ENCODE measurements around the gene STRN3. TPM values are rescaled to one million over a fixed set of nuclear protein-coding genes. Genes with fewer than 3 reads are reported as not detected.
A peak's percentile ranks its signal among the peaks of the same experiment; 100 is the strongest.

STRN3 gene
- total RNA-seq, 1 donor from 2014 or later = 34.1 TPM

DNA sequence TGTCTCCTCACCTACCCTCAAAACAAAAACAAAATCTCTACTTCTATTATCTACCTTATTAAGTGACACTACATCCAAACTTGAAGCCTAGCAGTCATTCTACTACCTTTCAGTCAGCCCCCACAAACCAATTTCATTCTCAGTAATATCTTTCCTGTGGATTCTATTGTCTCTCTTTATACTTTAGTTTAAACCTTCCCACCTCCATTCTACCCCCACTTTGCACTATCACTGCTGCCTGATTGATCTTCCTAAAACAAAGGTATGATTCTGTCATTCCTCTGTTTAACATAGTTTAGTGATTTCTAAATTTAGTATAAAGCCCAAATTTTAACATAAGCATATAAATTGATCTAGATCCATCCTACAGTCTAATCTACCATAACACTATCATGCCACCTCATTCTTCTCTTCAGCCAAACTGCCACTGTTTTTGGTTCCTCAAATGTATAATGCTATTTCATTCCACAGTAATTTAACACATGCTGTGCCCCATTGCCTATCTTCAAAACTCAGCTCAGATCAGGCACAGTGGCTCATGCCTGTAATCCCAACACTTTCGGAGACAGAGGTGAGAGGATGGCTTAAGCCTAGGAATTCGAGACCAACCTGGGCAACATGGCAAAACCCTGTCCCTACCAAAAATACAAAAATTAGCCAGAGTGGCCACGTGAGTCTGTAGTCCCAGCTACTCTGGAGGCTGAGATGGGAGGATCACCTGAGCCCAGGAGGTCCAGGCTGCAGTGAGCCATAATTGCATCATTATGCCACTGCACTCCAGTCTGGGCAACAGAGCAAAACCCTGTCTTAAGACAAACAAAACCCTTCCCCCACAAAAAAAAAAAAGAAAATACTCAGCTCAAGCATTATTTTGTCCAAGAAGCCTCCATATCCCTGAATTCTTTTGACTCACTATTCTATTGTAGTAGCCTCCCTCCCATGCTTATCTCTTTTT lies 3.1 kb upstream of the STRN3 start:
- no peaks in the 10 kb centered on the region for H3K9me3 Mint-ChIP-seq
- H3K4me1 Mint-ChIP-seq (ENCODE audit: unreplicated experiment) = peaks cover 31% of the 10 kb centered on the region
- TF ChIP-seq, protein P1, sequence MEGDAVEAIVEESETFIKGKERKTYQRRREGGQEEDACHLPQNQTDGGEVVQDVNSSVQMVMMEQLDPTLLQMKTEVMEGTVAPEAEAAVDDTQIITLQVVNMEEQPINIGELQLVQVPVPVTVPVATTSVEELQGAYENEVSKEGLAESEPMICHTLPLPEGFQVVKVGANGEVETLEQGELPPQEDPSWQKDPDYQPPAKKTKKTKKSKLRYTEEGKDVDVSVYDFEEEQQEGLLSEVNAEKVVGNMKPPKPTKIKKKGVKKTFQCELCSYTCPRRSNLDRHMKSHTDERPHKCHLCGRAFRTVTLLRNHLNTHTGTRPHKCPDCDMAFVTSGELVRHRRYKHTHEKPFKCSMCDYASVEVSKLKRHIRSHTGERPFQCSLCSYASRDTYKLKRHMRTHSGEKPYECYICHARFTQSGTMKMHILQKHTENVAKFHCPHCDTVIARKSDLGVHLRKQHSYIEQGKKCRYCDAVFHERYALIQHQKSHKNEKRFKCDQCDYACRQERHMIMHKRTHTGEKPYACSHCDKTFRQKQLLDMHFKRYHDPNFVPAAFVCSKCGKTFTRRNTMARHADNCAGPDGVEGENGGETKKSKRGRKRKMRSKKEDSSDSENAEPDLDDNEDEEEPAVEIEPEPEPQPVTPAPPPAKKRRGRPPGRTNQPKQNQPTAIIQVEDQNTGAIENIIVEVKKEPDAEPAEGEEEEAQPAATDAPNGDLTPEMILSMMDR (conservative IDR thresholded peaks at IDR 0.05) = no peak
- no peak for DNase-seq (ENCODE audit: extremely low spot score, unreplicated experiment)
- no peaks in the 10 kb centered on the region for H3K27me3 Mint-ChIP-seq
- H3K36me3 Mint-ChIP-seq = no peaks in the 10 kb centered on the region
- H3K27ac Mint-ChIP-seq = no peak overlapping the region
- H3K4me3 Mint-ChIP-seq = peak overlapping the region; percentile 57

DNA sequence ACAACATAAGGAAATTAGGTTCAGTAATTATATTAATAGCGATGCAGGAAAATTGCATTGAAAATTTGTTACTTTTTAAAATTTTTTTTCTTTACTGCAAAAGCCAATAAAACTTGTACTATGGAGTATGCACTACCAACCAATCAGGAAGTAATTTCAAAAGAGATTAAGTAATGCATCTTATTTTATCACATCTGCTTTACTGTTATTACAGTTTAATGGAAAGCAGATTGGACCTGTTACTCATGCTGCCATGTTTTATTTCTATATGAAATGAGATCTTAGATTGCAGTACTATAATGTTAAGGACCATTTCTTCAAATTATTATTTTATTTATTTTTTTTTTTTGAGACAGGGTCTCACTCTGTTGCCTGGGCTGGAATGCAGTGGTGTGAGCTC lies 1.7 kb upstream of the STRN3 start:
- H3K4me3 Mint-ChIP-seq = no peak overlapping the region
- peaks cover 3% of the 10 kb centered on the region for H3K36me3 Mint-ChIP-seq
- no peak for DNase-seq (ENCODE audit: extremely low spot score, unreplicated experiment)
- no peak overlapping the region for H3K27ac Mint-ChIP-seq
- H3K4me1 Mint-ChIP-seq (ENCODE audit: unreplicated experiment) = peaks cover 30% of the 10 kb centered on the region
- TF ChIP-seq, protein P1 (conservative IDR thresholded peaks at IDR 0.05) = no peak
- H3K9me3 Mint-ChIP-seq = no peaks in the 10 kb centered on the region
- H3K27me3 Mint-ChIP-seq = no peaks in the 10 kb centered on the region

DNA sequence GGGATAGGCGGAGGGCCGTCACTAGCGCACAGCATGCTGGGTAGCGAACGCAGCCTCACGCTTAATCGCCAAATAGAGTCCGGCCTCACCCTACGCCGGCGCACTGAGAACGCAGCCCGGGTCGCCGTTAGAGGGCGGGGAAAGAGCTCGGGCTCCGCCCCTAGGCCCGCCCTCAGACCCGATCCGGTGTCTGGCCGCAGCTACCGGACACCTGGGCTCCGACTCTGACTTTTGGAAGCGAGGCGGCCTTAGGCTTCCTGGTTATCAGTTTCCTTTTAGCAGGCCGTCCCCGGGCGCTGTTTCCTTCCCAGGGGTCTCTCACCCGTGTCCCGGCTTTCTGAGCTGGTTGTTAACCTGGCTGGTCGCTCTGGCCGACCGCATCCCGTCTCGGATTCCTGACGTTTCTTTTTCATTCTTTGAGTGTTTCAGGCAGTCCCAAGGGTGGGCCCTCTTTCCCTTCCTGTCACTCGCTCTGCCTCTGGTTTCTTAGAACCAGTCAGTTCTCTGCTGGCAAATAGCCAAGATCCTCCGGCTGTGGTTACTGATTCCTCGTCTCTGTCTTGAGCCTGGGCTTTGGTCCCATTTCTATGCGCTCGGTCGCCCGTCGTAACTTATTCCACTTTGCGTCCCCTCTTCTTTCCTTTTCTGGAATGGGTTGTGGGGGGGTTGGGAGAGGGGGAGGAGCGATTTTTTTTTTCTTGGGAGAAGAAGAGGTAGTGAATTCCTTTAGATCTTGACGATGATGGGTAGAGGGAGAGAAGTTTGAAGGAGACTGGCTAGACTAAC lies 464 bp upstream of the STRN3 start:
- H3K9me3 Mint-ChIP-seq = no peaks in the 10 kb centered on the region
- peaks cover 29% of the 10 kb centered on the region for H3K4me1 Mint-ChIP-seq (ENCODE audit: unreplicated experiment)
- DNase-seq (ENCODE audit: extremely low spot score, unreplicated experiment) = peak; percentile 97
- peaks cover 8% of the 10 kb centered on the region for H3K36me3 Mint-ChIP-seq
- no peaks in the 10 kb centered on the region for H3K27me3 Mint-ChIP-seq
- TF ChIP-seq, protein P1 (conservative IDR thresholded peaks at IDR 0.05) = no peak
- peak overlapping the region; percentile 97 for H3K4me3 Mint-ChIP-seq
- peak overlapping the region; percentile 99 for H3K27ac Mint-ChIP-seq

DNA sequence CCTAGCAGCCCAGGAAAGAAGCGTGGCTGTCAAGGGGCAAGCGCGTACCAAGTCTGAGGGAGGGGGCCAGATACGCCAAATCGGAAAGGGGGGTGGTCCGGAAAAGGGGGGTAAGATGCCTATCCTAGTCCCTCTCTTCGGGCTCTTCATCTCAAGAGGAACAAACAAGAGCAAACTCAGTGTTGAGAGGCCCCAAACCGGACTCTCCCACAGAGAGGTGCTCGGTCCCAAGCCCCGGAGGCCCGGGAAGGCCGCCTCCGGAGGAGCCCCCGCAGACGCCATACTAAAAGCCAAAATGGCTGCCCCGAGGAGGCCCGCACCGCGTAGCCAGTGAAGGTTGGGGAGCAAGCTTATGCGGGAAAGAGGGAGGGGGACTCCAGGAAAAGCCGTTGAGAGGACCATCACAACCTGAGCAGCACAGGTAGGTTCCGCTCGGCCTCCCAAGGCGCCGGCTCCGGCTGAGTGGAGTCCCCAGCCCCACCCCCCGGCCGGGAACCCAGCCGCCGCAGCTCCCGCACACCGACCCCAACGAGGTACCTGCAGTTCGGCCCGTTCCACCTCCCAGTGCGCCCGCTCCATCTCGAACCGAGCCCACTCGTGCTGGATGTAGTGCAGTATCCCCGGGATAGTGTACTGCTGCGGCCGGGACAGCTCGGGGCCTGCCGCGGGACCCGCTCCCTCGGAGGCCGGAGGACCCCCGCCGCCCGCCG lies 657 bp downstream of the STRN3 start, which contains the start of gene AP4S1:
AP4S1 (plus strand) TSS at position 283 of the 710 bp plus-strand sequence. CDS start 40,548 bp downstream, outside the sequence.
- DNase-seq (ENCODE audit: extremely low spot score, unreplicated experiment) = peak; percentile 75
- no peaks in the 10 kb centered on the region for H3K27me3 Mint-ChIP-seq
- H3K4me1 Mint-ChIP-seq (ENCODE audit: unreplicated experiment) = peaks cover 26% of the 10 kb centered on the region
- peaks cover 18% of the 10 kb centered on the region for H3K36me3 Mint-ChIP-seq
- TF ChIP-seq, protein P1 (conservative IDR thresholded peaks at IDR 0.05) = no peak
- peak within 1 kb of the TSS; percentile 99 for H3K27ac Mint-ChIP-seq
- H3K4me3 Mint-ChIP-seq = peak within 1 kb of the TSS; percentile 97
- no peaks in the 10 kb centered on the region for H3K9me3 Mint-ChIP-seq

All from type B pancreatic cell (in vitro differentiated cells).